ENCODE results near the gene PRKAA1. TPM values are rescaled to one million over a fixed set of nuclear protein-coding genes. Genes with fewer than 3 reads are reported as not detected.

PRKAA1 gene
- total RNA-seq, 2 donors from 2014 or later = 43.0 to 52.5 TPM

DNA sequence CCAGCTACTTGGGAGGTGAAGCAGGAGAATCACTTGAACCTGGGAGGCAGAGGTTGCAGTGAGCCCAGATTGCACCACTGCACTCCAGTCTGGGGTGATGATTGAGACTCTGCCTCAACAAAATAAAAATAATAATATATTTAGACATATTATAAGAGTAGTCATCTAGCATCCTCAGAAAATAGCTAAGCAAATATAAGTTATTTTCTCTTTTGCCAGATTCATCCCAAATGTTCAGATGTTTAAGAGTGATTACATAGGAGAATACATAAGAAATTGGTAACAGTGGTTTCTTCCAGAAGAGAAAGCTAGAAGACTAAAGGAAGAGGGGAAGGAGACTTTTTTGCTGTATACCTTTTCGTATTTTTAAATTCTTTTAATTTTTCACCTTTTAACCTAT is 20.0 kb downstream of the PRKAA1 start:
- no peak for DNase-seq (ENCODE audit: low spot score)
- TF ChIP-seq, protein P1, sequence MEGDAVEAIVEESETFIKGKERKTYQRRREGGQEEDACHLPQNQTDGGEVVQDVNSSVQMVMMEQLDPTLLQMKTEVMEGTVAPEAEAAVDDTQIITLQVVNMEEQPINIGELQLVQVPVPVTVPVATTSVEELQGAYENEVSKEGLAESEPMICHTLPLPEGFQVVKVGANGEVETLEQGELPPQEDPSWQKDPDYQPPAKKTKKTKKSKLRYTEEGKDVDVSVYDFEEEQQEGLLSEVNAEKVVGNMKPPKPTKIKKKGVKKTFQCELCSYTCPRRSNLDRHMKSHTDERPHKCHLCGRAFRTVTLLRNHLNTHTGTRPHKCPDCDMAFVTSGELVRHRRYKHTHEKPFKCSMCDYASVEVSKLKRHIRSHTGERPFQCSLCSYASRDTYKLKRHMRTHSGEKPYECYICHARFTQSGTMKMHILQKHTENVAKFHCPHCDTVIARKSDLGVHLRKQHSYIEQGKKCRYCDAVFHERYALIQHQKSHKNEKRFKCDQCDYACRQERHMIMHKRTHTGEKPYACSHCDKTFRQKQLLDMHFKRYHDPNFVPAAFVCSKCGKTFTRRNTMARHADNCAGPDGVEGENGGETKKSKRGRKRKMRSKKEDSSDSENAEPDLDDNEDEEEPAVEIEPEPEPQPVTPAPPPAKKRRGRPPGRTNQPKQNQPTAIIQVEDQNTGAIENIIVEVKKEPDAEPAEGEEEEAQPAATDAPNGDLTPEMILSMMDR (IDR thresholded peaks at IDR 0.05) = no peak

DNA sequence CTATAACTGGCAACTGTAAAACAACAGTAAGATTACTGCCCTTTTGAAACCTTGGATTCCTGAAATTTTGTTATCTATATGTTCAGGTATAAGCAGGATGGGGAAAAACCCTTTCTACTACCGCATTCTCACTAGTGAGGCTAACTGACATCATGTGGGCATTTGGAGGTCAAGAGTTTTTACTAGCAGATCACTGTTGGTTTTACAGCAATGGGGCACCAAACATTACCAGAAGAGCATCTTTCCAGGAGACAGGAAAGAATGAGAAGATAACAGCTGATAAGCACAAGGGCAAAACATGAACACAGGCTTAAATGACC is 21.6 kb downstream of the PRKAA1 start:
- Histone ChIP-seq H3K27ac (no peak overlapping the region), H3K4me1 (peaks cover 0 to 6% of the 10 kb centered on the region in 2 donors), H3K9me3 (no peaks in the 10 kb centered on the region), H3K4me3 (no peak overlapping the region), H3K36me3 (peaks cover 42% of the 10 kb centered on the region), H3K27me3 (no peaks in the 10 kb centered on the region)
- TF ChIP-seq, protein P1 (IDR thresholded peaks at IDR 0.05) = no peak
- DNase-seq (ENCODE audit: low spot score) = no peak

More for the DNA sequence above, 20.0 kb downstream of the PRKAA1 start:
- Histone ChIP-seq H3K36me3 (peaks cover 38% of the 10 kb centered on the region), H3K27me3 (no peaks in the 10 kb centered on the region), H3K4me3 (no peak overlapping the region), H3K9me3 (no peaks in the 10 kb centered on the region), H3K4me1 (peaks cover 0 to 19% of the 10 kb centered on the region in 2 donors), H3K27ac (no peak overlapping the region)

DNA sequence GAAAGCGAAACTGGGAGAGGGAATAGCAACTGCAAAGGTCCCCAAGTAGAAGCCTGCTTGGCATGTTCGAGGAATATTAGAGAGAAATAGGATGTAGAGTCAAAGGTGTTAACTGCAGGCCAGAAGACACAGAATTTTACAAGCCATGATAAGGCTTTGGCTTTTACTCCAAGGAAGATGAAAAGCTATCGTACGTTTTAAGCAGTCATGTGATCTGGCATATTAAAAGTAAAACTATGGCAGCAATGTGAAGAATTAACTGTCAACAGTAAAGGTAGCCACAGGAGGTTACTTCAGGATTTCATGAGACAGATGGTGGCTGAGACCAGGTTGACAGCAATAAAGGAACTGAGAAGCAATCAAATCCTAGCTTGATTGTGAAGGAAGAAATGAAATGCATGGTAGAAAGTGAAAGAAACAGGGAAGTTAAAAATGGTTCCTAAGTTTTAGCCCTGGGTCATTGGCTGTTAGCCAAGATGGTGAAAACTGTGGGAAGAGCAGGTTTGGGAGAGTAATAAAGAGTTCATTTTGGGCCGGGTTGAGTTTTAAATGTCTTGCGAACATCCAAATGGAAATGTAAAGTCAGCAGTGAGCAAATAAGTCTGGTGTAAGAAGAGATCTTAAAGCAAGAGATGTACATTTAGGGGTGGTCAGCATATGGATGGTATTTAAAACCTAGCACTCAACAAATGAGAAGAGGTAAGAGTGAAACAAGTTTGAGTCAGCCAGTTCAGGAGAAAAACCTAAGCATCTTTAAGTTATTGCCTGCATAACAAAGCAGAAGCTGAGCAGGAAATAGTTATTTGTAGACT is 22.1 kb downstream of the PRKAA1 start:
- no peaks in the 10 kb centered on the region for H3K4me1 ChIP-seq
- no peak overlapping the region for H3K27ac ChIP-seq
- H3K36me3 ChIP-seq = peaks cover 48% of the 10 kb centered on the region
- no peak overlapping the region for H3K4me3 ChIP-seq
- TF ChIP-seq, protein P1 (IDR thresholded peaks at IDR 0.05) = no peak
- H3K9me3 ChIP-seq = no peaks in the 10 kb centered on the region
- no peaks in the 10 kb centered on the region for H3K27me3 ChIP-seq
- DNase-seq (ENCODE audit: low spot score) = no peak

DNA sequence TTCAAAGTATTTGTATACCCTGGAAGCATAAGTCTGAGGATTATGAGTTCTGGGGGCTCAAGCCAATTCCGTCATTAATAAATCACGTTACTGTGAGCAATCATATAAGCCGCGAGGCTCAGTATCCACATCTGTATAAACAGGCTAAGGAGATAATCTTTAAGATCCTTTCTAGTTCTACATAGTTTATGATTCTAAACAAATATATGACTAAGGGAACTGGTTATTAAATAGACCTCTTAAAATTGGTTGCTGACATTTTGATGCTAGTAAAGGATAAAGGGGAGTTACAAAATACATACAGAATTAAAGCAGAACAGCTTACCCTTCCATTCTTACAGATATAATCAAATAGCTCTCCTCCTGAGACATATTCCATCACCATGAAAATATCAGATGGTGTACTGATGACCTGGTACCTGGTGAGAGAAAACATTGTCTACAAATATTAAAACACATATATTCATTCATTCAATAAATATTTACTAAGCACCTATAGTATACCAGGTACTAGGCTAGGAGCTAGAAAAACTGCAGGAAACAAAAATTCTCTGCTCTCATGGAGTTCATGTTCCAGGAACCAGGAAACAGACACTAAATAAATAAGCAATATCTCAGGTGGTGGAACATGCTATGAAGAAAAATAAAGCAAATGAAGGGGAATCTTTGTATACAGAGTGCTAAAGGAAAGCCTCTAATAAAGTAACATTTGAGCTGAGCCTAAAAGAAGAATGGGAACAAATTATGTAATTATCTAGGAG is 22.9 kb downstream of the PRKAA1 start:
- Histone ChIP-seq H3K27me3 (no peaks in the 10 kb centered on the region), H3K27ac (no peak overlapping the region), H3K4me3 (no peak overlapping the region), H3K36me3 (peaks cover 53% of the 10 kb centered on the region), H3K9me3 (no peaks in the 10 kb centered on the region), H3K4me1 (no peaks in the 10 kb centered on the region)
- TF ChIP-seq, protein P1 (IDR thresholded peaks at IDR 0.05) = no peak
- no peak for DNase-seq (ENCODE audit: low spot score)

DNA sequence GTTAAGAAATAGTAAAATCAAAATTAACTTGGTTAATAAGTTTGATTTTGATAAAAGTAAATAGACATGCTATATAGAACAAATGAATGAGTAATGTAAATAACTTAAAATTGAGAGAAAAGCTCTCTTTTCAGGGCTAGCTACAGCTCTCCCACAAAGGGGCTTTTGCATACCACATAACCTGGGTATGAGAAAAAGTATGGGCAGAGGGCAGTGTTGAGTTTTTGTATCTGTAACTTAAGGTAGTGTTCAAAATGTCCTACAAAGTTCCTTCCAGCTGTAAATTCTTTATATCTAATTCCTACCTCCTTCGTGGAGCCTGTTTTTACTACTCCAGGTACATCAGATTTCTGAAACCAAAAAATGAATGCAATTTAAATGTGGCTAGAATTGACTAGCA is 23.6 kb downstream of the PRKAA1 start:
- TF ChIP-seq, protein P1 (IDR thresholded peaks at IDR 0.05) = no peak
- no peaks in the 10 kb centered on the region for H3K27me3 ChIP-seq
- no peaks in the 10 kb centered on the region for H3K9me3 ChIP-seq
- no peak overlapping the region for H3K27ac ChIP-seq
- H3K4me1 ChIP-seq = no peaks in the 10 kb centered on the region
- no peak for DNase-seq (ENCODE audit: low spot score)
- no peak overlapping the region for H3K4me3 ChIP-seq
- peaks cover 59% of the 10 kb centered on the region for H3K36me3 ChIP-seq
